Natural killer cell treated with Interleukin-12 subunit alpha and Interleukin-12 subunit beta and Interleukin-15 and Interleukin-18, amount 100 ng/mL, for 72 hours (primary cell): Measurements from ENCODE around the gene TMEM209. TPM values are rescaled to one million over a fixed set of nuclear protein-coding genes. Genes with fewer than 3 reads are reported as not detected.
"Not testable (repeated sequence)": the region's sequence is repeated elsewhere in the genome, so short reads cannot be mapped to it uniquely, and the experiment has no call there.

Source experiments
- ATAC-seq, 2 donors: fragments of 150-1000 bp; cut with Tn5 transposase in 1 of 2; sonication (Bioruptor Pico), chemical (Tn5 transposase) in 1 of 2; 2 replicates each; pipeline ENCODE4 v1.10.0; 2021
- DNase-seq: peaks from one replicate; pipeline ENCODE4 v3.0.0; 2022; ENCODE audit warnings: low spot score
- H3K27ac Mint-ChIP-seq, 2 donors: 1 replicate in 1 of 2; 2 replicates in 1 of 2; pipeline ENCODE4 v1.8.0; 2022; ENCODE audit warnings: mixed read lengths in 2 of 2, mild to moderate bottlenecking in 1 of 2, moderate library complexity in 1 of 2
- H3K27me3 Mint-ChIP-seq, 2 donors: 1 replicate in 1 of 2; 2 replicates in 1 of 2; pipeline ENCODE4 v1.8.0; 2022; ENCODE audit warnings: mixed read lengths in 2 of 2
- H3K36me3 Mint-ChIP-seq: one replicate; pipeline ENCODE4 v1.8.0; 2022; ENCODE audit warnings: mixed read lengths
- H3K4me1 Mint-ChIP-seq, 2 donors: 1 replicate in 1 of 2; 2 replicates in 1 of 2; pipeline ENCODE4 v1.8.0; 2022; ENCODE audit warnings: low read depth in 2 of 2, mixed read lengths in 2 of 2, mild to moderate bottlenecking in 1 of 2
- H3K4me3 Mint-ChIP-seq: one replicate; pipeline ENCODE4 v1.8.0; 2022; ENCODE audit warnings: mixed read lengths
- H3K9me3 Mint-ChIP-seq: 2 replicates; pipeline ENCODE4 v1.8.0; 2022; ENCODE audit warnings: mixed read lengths
- total RNA-seq, 2 donors: library from RNA; stranded (reverse); gene quantifications; one replicate each; pipeline ENCODE4 v1.2.3, GENCODE V29; 2022

TMEM209 gene
- 10 to 100 TPM; 39.4 to 43.9 TPM for total RNA-seq

DNA sequence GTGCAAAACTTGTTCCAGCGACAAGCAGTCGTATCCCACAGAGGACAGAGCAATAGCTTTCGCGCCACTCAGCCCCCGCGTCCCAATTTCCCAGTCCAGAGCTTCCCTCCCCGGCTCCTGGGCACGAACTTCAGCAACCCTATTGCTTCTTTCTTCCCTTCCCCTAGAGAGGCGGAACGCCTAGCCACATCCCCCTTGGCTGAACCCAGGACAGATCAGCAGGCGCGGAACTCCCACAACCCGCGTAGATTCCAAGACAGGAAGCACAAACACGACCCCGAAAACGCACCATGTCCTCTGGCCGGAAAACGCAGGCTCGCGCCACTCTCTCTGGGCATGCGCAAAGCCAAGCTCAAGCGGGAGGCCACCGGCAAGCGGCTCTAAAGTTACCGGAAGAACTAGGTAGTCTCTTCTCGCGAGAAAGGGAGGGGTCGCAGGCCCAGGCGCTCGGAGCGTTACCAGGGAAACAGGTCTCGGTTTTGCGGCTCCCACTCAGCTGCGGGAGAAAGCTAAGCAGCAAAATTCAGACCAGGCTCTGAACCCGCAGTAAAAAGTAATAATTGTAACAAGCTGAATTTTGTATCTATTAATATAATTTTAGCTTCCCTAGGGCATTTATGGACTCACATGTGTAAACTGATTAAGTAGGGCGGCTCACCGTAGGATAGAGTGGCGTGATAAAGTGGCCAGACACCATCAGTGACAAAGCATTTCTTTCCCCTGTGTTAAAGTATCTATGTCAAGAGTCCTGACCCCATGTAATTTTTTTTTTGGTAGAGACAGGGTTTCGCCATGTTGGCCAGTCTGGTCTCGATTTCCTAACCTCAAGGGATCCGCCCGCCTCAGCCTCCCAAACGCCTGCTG is at the start of gene TMEM209:
TSS of gene TMEM209 (minus strand) at position 323 of the 864 bp plus-strand sequence. CDS start at position 292, 31 bp downstream.
- H3K9me3 Mint-ChIP-seq = no peaks in the 10 kb centered on the region
- peaks cover 32% of the 10 kb centered on the region for H3K36me3 Mint-ChIP-seq
- peak within 1 kb of the TSS; percentile 99 for H3K4me3 Mint-ChIP-seq
- no peaks in the 10 kb centered on the region for H3K27me3 Mint-ChIP-seq
- ATAC-seq (peak; percentile 97 to 98), DNase-seq (peak; percentile 97)
- H3K4me1 Mint-ChIP-seq = peaks cover 17 to 36% of the 10 kb centered on the region in 2 donors
- peak within 1 kb of the TSS; percentile 98 to 99 for H3K27ac Mint-ChIP-seq

DNA sequence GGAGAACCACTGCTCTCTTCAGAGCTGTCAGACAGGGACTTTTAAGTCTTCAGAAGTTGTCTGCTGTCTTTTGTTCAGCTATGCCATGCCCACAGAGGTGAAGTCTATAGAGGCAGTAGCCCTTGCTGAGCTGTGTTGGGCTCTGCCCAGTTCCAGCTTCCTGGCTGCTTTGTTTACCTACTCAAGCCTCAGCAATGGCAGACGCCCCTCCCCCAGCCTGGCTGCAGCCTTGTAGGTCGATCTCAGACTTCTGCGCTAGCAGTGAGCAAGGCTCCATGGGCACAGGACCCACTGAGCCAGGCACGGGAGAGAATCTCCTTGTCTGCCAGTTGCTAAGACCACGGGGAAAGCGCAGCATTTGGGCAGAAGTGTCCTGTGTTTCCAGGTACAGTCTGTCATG is 49.3 kb upstream of the TMEM209 start:
- Mint-ChIP-seq H3K4me3 (no peak overlapping the region), H3K27ac (no peak overlapping the region), H3K27me3 (peaks cover 21 to 34% of the 10 kb centered on the region in 2 donors), H3K9me3 (peaks cover 3% of the 10 kb centered on the region), H3K4me1 (no peaks in the 10 kb centered on the region), H3K36me3 (peaks cover 19% of the 10 kb centered on the region)
- DNase-seq (no peak), ATAC-seq (no peak)

DNA sequence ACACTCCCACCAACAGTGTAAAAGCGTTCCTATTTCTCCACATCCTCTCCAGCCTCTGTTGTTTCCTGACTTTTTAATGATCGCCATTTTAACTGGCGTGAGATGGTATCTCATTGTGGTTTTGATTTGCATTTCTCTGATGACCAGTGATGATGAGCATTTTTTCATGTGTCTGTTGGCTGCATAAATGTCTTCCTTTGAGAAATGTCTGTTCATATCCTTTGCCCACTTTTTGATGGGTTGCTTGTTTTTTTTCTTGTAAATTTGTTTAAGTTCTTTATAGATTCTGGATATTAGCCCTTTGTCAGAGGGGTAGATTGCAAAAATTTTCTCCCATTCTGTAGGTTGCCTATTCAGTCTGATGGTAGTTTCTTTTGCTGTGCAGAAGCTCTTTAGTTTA is 44.4 kb upstream of the TMEM209 start:
- peaks cover 24 to 46% of the 10 kb centered on the region in 2 donors for H3K27me3 Mint-ChIP-seq
- H3K27ac Mint-ChIP-seq, ATAC-seq, H3K36me3 Mint-ChIP-seq, H3K9me3 Mint-ChIP-seq, H3K4me3 Mint-ChIP-seq, DNase-seq, H3K4me1 Mint-ChIP-seq: not testable (repeated sequence)

DNA sequence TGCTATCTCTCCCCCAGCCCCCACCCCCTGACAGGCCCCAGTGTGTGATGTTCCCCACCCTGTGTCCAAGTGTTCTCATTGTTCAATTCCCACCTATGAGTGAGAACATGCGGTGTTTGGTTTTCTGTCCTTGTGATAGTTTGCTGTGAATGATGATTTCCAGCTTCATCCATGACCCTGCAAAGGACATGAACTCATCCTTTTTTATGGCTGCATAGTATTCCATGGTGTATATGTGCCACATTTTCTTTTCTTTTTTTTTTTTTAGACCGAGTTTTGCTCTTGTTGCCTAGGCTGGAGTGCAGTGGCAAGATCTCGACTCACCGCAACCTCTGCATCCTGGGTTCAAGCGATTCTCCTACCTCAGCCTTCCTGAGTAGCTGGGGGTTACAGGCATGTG is 43.6 kb upstream of the TMEM209 start:
- H3K36me3 Mint-ChIP-seq, H3K4me1 Mint-ChIP-seq, DNase-seq, H3K9me3 Mint-ChIP-seq, H3K4me3 Mint-ChIP-seq, H3K27ac Mint-ChIP-seq, ATAC-seq: not testable (repeated sequence)
- H3K27me3 Mint-ChIP-seq = peaks cover 26 to 50% of the 10 kb centered on the region in 2 donors

DNA sequence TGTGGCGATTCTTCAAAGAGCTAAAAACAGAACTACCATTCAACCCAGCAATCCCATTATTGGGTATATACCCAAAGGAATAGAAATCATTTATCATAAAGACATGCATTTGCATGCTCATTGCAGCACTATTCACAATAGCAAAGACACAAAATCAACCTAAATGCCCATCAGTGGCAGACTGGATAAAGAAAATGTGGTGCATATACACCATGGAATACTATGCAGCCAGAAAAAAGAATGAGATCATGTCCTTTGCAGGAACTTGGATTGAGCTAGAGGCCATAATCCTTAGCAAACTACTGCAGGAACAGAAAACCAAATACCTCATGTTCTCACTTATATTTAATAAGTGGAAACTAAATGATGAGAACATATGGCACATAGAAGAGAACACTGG is 41.3 kb upstream of the TMEM209 start:
- not testable (repeated sequence) for H3K9me3 Mint-ChIP-seq, H3K4me1 Mint-ChIP-seq, H3K4me3 Mint-ChIP-seq, H3K27ac Mint-ChIP-seq, H3K36me3 Mint-ChIP-seq, DNase-seq, ATAC-seq
- H3K27me3 Mint-ChIP-seq = peaks cover 17 to 33% of the 10 kb centered on the region in 2 donors

DNA sequence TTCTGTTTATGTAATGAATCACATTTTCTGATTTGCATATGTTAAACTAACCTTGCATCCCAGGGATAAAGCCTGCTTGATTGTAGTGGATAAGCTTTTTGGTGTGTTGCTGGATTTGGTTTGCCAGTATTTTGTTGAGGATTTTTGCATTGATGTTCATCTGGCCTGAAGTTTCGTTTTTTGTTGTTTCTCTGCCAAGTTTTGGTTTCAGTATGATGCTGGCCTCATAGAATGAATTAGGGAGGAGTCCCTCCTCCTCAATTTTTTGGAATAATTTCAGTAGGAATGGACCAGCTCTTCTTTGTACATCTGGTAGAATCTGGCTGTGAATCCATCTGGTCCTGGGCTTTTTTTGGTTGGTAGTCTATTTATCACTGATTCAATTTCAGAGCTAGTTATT is 38.3 kb upstream of the TMEM209 start:
- not testable (repeated sequence) for H3K27ac Mint-ChIP-seq, H3K4me1 Mint-ChIP-seq, H3K36me3 Mint-ChIP-seq, H3K9me3 Mint-ChIP-seq, H3K4me3 Mint-ChIP-seq, DNase-seq, ATAC-seq
- peaks cover 14 to 32% of the 10 kb centered on the region in 2 donors for H3K27me3 Mint-ChIP-seq

DNA sequence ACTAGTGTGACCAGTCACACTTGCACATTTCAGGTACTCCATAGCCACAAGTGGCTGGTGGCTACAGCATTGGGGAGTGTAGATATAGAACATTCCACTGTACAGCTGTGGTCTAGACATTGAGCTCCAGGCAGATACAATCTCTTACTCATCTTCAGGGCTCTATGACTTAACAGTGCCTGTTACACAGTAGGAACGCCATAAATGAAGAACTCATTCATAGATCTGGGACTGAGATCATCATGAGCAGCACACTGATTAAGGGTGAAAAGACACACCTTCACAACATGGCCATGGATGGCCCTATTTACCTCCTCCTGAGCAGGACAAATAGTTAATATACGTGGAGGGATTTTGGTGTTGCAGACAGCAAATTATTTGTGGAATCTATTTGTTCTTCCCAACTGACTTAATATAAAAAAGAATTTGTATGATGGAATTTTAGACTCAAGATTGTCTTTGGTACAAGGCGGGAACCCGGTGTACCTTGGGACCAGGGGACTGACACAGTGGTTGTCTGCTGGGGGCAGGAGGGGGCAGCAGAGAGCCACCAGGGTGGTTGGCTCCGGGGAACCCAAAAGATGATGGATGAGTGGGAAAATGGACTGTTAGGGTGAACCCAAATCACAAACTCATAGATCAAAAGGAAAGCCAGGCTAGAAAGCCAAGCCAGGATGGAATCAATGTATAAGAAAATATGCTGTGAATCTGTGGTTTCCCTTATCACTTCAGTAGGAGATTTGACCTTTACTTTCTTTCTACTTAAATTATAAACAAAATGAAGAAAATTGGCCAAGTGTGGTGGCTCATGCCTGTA is 37.2 kb upstream of the TMEM209 start:
- Mint-ChIP-seq H3K9me3 (no peaks in the 10 kb centered on the region), H3K27ac (no peak overlapping the region), H3K4me1 (peaks cover 7 to 9% of the 10 kb centered on the region in 2 donors), H3K4me3 (no peak overlapping the region), H3K36me3 (no peaks in the 10 kb centered on the region), H3K27me3 (peaks cover 14 to 35% of the 10 kb centered on the region in 2 donors)
- no peak for DNase-seq
- peak in 1 of 2 donors; percentile 70 for ATAC-seq

DNA sequence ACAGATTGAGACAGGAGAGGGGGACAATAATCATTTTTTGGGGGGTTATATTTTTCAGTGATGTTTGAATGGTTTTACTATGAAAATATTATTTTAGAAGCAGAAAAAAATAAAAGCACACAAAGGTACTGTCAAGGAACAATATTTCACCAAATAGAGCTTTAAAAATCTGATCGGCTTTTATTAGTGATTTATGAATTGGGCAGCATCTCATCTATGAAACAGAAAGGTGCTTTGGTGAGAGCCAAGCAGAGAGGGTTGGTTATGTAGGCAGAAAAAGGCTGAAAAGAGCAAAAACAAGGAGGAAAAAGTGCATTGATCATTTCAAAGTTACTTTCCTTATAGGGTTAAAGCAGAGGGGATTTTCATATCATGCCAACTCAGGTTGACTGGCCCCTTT is 35.0 kb upstream of the TMEM209 start:
- Mint-ChIP-seq H3K4me1 (peaks cover 7 to 9% of the 10 kb centered on the region in 2 donors), H3K9me3 (no peaks in the 10 kb centered on the region), H3K4me3 (no peak overlapping the region), H3K27ac (no peak overlapping the region), H3K36me3 (no peaks in the 10 kb centered on the region), H3K27me3 (peaks cover 15 to 40% of the 10 kb centered on the region in 2 donors)
- ATAC-seq = no peak
- DNase-seq = no peak

DNA sequence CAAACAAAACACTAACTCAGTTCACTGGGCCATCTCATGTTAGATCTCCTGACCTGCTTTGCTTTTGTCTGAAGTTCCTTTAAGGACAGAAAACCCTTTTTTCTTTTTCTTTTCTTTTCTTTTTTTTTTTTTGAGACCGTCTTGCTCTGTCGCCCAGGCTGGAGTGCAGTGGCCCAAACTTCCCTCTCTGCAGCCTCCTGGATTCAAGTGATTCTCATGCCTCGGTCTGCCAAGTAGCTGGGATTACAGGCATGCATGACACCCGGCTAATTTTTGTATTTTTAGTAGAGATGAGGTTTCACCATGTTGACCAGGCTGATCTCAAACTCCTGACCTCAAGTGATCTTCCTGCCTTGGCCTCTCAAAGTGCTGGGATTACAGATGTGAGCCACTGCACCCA is 31.2 kb upstream of the TMEM209 start:
- not testable (repeated sequence) for ATAC-seq, H3K4me3 Mint-ChIP-seq, H3K9me3 Mint-ChIP-seq, H3K27ac Mint-ChIP-seq, H3K36me3 Mint-ChIP-seq, DNase-seq, H3K4me1 Mint-ChIP-seq
- H3K27me3 Mint-ChIP-seq = peaks cover 12 to 20% of the 10 kb centered on the region in 2 donors

DNA sequence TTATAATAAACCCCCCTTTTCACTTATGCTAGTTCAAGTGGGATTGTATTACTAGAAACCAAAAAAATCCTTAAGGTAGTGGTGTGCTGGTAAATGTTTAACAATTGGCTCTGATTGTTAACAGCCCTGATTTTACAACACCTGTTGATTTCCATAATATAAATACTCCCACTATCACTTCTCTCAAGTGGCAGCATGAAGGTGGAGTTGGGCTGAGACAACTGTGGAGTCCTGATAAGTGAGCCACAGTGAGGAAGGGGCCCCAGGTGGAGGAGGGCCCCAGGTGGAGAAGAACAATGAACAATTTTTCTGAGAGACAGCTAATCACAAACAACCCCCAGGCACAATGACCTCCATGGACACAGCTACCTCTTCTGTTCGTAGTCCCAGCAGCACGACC is 28.9 kb upstream of the TMEM209 start:
- no peaks in the 10 kb centered on the region for H3K9me3 Mint-ChIP-seq
- no peak overlapping the region for H3K27ac Mint-ChIP-seq
- no peak for DNase-seq
- peaks cover 13 to 14% of the 10 kb centered on the region in 2 donors for H3K27me3 Mint-ChIP-seq
- H3K4me3 Mint-ChIP-seq = no peak overlapping the region
- ATAC-seq = no peak
- no peaks in the 10 kb centered on the region for H3K36me3 Mint-ChIP-seq
- no peaks in the 10 kb centered on the region for H3K4me1 Mint-ChIP-seq

DNA sequence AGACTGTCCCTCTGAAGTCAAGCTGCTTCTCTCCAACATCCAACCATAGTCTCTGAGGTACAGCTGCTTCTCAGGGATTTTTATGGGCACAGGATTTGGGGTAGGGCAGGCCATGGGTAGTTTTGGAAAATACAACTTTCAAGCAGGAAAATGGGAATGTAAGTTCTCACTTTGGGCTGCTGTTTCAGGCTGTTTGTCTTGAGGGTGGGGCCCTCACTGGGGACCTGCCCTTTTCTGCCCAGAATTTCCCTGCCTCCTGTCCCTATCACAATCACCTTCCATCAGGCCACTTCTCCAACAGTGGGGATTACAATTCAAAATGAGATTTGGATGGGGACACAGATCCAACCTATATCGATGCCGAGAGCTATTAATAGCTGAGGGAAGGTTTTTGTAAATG is 27.0 kb upstream of the TMEM209 start:
- Mint-ChIP-seq H3K4me1 (no peaks in the 10 kb centered on the region), H3K36me3 (no peaks in the 10 kb centered on the region), H3K9me3 (no peaks in the 10 kb centered on the region), H3K4me3 (no peak overlapping the region), H3K27ac (no peak overlapping the region), H3K27me3 (peaks cover 9 to 14% of the 10 kb centered on the region in 2 donors)
- no peak for ATAC-seq
- no peak for DNase-seq

DNA sequence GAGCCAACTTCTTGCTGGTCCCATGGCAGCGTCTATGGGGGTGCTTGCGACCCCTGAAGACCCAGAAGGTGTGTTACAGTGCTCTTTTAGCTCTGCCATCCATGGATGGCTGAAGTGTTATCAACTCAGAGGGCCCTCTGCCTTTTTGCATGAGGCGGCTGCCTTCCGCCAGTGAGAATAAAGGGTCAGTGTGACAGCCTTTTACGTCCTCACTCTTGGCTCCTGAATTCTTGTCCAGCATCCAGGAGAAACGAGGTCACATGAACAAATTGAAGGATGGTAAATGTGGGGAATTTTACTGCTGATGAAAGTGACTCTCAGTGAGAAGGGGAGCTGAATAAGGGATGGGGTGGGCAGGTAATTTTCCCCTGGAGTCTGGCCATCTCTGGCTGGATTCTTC is 26.6 kb upstream of the TMEM209 start:
- Mint-ChIP-seq H3K9me3 (no peaks in the 10 kb centered on the region), H3K27ac (no peak overlapping the region), H3K36me3 (no peaks in the 10 kb centered on the region), H3K27me3 (peaks cover 5 to 14% of the 10 kb centered on the region in 2 donors), H3K4me3 (no peak overlapping the region), H3K4me1 (no peaks in the 10 kb centered on the region)
- DNase-seq (no peak), ATAC-seq (no peak)

DNA sequence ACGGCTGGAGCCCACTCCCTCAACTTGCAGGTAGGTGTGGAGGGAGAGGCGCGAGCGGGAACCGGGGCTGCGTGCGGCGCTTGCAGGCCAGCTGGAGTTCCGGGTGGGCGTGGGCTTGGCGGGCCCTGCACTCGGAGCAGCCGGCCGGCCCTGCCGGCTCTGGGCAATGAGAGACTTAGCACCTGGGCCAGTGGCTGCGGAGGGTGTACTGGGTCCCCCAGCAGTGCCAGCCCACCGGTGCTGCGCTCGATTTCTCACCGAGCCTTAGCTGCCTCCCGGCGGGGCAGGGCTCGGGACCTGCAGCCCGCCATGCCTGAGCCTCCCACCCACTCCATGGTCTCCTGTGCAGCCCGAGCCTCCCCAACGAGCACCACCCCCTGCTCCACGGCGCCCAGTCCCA is 24.8 kb upstream of the TMEM209 start:
- not testable (repeated sequence) for H3K9me3 Mint-ChIP-seq, H3K27me3 Mint-ChIP-seq, H3K36me3 Mint-ChIP-seq, H3K27ac Mint-ChIP-seq, DNase-seq, H3K4me3 Mint-ChIP-seq, H3K4me1 Mint-ChIP-seq, ATAC-seq
